NCI-H2171 (cell line): ENCODE measurements around the gene DOCK11.
"Not testable (repeated sequence)": the region's sequence is repeated elsewhere in the genome, so short reads cannot be mapped to it uniquely, and the experiment has no call there.

ENCODE experiments used
- DNase-seq: peaks from one replicate; lab custom pipeline; 2025; lab: John Stamatoyannopoulos, UW

DOCK11 gene

GRCh38 chrX:118570209-118570608 is 74.6 kb downstream of the DOCK11 start:
- DNase-seq = no peak

GRCh38 chrX:118571836-118572235 is 76.2 kb downstream of the DOCK11 start:
- no peak for DNase-seq

GRCh38 chrX:118574666-118575065 is 79.1 kb downstream of the DOCK11 start:
- no peak for DNase-seq

GRCh38 chrX:118577041-118577440 is 81.4 kb downstream of the DOCK11 start:
- no peak for DNase-seq

GRCh38 chrX:118579417-118579816 is 83.8 kb downstream of the DOCK11 start:
- no peak for DNase-seq

GRCh38 chrX:118582926-118583325 is 87.3 kb downstream of the DOCK11 start:
- not testable (repeated sequence) for DNase-seq

- DNase-seq = no peak
Observed at GRCh38 chrX:118583781-118584180, 88.2 kb downstream of the DOCK11 start.

- DNase-seq = no peak
Observed at GRCh38 chrX:118585296-118585695, 89.7 kb downstream of the DOCK11 start.

GRCh38 chrX:118586206-118586605 is 90.6 kb downstream of the DOCK11 start:
- not testable (repeated sequence) for DNase-seq

GRCh38 chrX:118588715-118589114 is 93.1 kb downstream of the DOCK11 start:
- no peak for DNase-seq

GRCh38 chrX:118589227-118589626 is 93.6 kb downstream of the DOCK11 start:
- no peak for DNase-seq

- DNase-seq = no peak
Observed at GRCh38 chrX:118593407-118593806, 97.8 kb downstream of the DOCK11 start.

GRCh38 chrX:118594697-118595420 is 99.2 kb downstream of the DOCK11 start:
- DNase-seq = no peak

- no peak for DNase-seq
Observed at GRCh38 chrX:118595501-118596042, 100.0 kb downstream of the DOCK11 start.

- no peak for DNase-seq
Observed at GRCh38 chrX:118596390-118596789, 100.8 kb downstream of the DOCK11 start.

- no peak for DNase-seq
Observed at GRCh38 chrX:118603981-118604380, 108.4 kb downstream of the DOCK11 start.

- no peak for DNase-seq
Observed at GRCh38 chrX:118612290-118612689, 116.7 kb downstream of the DOCK11 start.

- DNase-seq = no peak
Observed at GRCh38 chrX:118614150-118614549, 118.5 kb downstream of the DOCK11 start.

GRCh38 chrX:118615141-118615540 is 119.5 kb downstream of the DOCK11 start:
- no peak for DNase-seq

- DNase-seq = no peak
Observed at GRCh38 chrX:118621081-118621759, 125.6 kb downstream of the DOCK11 start.

- no peak for DNase-seq
Observed at GRCh38 chrX:118623062-118623461, 127.4 kb downstream of the DOCK11 start.

- DNase-seq = no peak
Observed at GRCh38 chrX:118626346-118626745, 130.7 kb downstream of the DOCK11 start.

GRCh38 chrX:118627084-118627758 is 131.6 kb downstream of the DOCK11 start:
- no peak for DNase-seq
